Measurements from ENCODE around the gene NPIPB12.
"Not testable (repeated sequence)": the region's sequence is repeated elsewhere in the genome, so short reads cannot be mapped to it uniquely, and the experiment has no call there.

DNA sequence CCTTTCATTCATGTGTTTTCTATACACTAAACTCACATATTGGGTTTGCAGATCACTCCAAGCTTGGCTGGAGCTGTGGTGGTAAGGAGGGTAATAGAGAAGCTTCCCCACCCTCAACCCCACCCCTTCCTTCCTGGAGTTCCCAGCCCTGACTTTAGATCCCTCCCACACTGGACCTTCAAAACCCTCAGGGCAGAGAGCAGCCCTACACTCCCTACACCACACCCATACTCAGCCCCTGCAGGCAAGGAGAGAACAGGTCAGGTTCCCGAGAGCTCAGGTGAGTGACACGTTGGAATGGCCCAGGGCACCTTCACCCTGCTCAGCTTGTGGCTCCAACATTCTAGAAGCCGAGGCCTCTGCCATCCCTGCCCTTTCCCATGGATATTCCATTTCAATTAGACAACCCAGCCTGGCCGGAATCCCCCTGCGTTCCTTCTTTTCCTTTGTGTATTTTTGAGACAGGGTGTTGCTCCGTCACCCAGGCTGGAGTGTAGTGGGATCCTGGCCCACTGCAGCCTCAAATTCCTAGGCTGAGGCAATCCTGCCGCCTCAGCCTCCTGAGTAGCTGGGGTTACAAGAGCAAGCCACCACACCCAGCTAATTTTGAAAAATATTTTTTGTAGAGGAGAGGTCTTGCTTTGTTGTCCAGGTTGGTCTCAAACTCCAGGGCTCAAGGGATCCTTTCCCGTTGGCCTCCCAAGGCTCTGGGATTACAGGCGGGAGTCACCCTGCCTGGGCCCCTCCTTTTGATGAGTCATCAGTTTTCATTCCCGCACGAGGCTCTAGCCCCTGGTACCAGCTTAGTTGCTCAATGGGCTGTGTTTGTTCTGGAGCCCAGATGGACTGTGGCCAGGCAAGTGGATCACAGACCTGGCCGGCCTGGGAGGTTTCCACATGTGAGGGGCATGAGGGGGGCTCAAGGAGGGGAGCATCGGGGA, 46.2 kb downstream of the NPIPB12 start, which contains the start of gene SULT1A4:
- TF ChIP-seq, protein P1, sequence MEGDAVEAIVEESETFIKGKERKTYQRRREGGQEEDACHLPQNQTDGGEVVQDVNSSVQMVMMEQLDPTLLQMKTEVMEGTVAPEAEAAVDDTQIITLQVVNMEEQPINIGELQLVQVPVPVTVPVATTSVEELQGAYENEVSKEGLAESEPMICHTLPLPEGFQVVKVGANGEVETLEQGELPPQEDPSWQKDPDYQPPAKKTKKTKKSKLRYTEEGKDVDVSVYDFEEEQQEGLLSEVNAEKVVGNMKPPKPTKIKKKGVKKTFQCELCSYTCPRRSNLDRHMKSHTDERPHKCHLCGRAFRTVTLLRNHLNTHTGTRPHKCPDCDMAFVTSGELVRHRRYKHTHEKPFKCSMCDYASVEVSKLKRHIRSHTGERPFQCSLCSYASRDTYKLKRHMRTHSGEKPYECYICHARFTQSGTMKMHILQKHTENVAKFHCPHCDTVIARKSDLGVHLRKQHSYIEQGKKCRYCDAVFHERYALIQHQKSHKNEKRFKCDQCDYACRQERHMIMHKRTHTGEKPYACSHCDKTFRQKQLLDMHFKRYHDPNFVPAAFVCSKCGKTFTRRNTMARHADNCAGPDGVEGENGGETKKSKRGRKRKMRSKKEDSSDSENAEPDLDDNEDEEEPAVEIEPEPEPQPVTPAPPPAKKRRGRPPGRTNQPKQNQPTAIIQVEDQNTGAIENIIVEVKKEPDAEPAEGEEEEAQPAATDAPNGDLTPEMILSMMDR (conservative IDR thresholded peaks at IDR 0.05): not testable (repeated sequence)
- TF ChIP-seq ZFX (IDR thresholded peaks at IDR 0.05): not testable (repeated sequence)

Data from C4-2B (cell line).